ENCODE data around the gene CLBA1. TPM values are rescaled to one million over a fixed set of nuclear protein-coding genes. Genes with fewer than 3 reads are reported as not detected.
"Not testable (repeated sequence)": the region's sequence is repeated elsewhere in the genome, so short reads cannot be mapped to it uniquely, and the experiment has no call there.

Gene CLBA1
- total and polyA plus RNA-seq, 11 donors: 0.76 to 3.7 (median 2.6) TPM

DNA sequence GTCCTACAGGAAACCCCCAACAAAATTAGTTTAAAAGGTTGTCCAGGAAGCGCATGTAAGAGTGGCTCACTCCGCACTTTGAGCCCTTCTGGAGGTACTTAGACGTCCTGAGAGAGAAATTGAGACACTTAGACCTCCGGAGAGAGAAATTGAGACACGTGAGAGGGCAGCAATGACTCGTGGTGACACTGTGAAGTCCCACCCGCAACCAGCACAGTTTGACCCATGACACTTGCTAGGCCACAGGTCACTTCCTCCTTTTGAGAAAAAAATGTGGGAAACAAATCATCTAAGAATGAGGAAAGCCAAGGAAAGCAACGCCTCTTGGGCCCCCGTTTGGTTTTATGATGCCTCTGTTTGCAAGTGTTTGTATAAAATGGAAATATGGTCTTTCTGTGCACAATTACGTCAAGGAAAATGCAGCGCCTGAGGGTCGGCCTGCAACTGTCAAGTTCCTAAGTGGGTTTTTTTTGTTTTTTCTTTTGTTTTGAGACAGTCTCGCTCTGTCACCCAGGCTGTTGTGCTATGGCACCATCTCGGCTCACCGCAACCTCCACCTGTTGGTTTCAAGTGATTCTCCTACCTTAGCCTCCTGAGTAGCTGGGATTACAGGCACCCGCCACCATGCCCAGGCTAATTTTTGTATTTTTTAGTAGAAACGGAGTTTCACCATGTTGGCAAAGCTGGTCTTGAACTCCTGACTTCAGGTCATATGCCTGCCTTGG is 48.9 kb downstream of the CLBA1 start:
- H3K27me3 ChIP-seq: peaks cover 0 to 10% (median 0%) of the 10 kb centered on the region in 9 donors
- DNase-seq: no peak

DNA sequence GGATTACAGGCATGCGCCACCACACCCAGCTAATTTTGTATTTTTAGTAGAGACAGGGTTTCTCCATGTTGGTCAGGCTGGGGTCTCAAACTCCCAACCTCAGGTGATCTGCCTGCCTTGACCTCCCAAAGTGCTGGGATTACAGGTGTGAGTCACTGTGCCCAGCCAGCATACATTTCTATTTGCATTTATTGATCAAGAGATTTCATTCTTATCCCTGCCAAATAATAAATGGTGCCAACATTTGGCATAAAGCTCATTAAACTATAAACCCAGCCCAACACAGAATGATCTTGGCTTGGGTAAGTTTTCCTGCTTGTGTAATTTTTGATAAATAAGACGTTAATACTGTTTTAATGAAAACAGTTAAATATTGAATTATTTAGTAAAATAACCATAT is 50.0 kb downstream of the CLBA1 start:
- H3K27me3 ChIP-seq; ATAC-seq; H3K9me3 ChIP-seq; H3K36me3 ChIP-seq; H3K4me3 ChIP-seq; intact Hi-C loops (cut with DNase I); DNase-seq; H3K4me1 ChIP-seq; H3K27ac ChIP-seq: not testable (repeated sequence)
- WGBS, 4 donors: 81 to 93% (median 91%) methylated on average over 2 of the region's 2 CpGs

More for the DNA sequence above, 48.9 kb downstream of the CLBA1 start:
- peak overlapping the region in 1 of 12 donors; percentile 67 for H3K27ac ChIP-seq
- ATAC-seq: no peak
- no peaks in the 10 kb centered on the region for H3K36me3 ChIP-seq
- WGBS, 4 donors: 80 to 83% (median 82%) methylated on average over 17 of the region's 17 CpGs
- peaks cover 0 to 8% (median 0%) of the 10 kb centered on the region in 12 donors for H3K4me1 ChIP-seq
- H3K9me3 ChIP-seq: no peaks in the 10 kb centered on the region
- no peak for TF ChIP-seq POLR2A (IDR thresholded peaks at IDR 0.05)
- TF ChIP-seq, protein P1, sequence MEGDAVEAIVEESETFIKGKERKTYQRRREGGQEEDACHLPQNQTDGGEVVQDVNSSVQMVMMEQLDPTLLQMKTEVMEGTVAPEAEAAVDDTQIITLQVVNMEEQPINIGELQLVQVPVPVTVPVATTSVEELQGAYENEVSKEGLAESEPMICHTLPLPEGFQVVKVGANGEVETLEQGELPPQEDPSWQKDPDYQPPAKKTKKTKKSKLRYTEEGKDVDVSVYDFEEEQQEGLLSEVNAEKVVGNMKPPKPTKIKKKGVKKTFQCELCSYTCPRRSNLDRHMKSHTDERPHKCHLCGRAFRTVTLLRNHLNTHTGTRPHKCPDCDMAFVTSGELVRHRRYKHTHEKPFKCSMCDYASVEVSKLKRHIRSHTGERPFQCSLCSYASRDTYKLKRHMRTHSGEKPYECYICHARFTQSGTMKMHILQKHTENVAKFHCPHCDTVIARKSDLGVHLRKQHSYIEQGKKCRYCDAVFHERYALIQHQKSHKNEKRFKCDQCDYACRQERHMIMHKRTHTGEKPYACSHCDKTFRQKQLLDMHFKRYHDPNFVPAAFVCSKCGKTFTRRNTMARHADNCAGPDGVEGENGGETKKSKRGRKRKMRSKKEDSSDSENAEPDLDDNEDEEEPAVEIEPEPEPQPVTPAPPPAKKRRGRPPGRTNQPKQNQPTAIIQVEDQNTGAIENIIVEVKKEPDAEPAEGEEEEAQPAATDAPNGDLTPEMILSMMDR (IDR thresholded peaks at IDR 0.05): no peak
- H3K4me3 ChIP-seq: no peak overlapping the region
- intact Hi-C loops (cut with DNase I): no loop called here

DNA sequence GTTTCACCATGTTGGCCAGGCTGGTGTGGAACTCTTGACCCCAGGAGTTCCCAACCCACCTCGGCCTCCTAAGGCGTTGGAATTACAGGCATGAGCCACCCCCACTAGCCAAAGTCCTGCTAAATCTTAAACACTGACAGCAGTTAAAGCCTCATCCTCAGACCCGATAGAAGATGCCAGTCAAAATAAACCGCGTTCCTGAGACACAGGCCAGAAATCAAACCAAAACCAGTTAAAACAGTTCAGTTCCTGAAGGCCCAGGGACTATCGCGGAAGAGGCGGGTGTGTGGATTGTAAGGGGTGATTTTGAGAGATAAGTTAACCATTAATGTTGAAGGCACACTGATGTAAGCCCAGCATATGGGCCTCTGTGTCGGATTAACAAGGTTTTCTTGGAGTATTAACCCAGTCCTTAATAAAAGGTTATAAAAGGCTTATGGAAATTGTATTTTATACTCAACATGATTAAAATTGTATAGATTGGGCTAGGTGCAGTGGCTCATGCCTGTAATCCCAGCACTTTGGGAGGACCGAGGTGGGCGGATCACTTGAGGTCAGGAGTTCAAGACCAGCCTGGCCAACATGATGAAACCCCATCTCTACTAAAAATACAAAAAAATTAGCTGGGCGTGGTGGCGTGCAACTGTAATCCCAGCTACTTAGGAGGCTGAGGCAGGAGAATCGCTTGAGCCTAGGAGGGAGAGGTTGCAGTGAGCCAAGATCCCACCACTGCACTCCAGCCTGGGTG is 54.0 kb downstream of the CLBA1 start:
- TF ChIP-seq, protein P1 (IDR thresholded peaks at IDR 0.05): no peak
- ATAC-seq: no peak
- 64 to 80% (median 75%) methylated on average over 11 to 14 of the region's 14 CpGs for WGBS, 4 donors
- no peaks in the 10 kb centered on the region for H3K36me3 ChIP-seq
- H3K4me1 ChIP-seq: no peaks in the 10 kb centered on the region
- intact Hi-C loops (cut with DNase I): loop anchor here in 5 of 10 donors (5.0 to 10.0 kb wide), 4 partner anchors 62 to 275 kb away; partner anchors contain the start of gene AHNAK2 (in 1 of the 5)
- no peak overlapping the region for H3K4me3 ChIP-seq
- no peak overlapping the region for H3K27ac ChIP-seq
- no peak for DNase-seq
- peaks cover 0 to 4% (median 0%) of the 10 kb centered on the region in 9 donors for H3K27me3 ChIP-seq
- H3K9me3 ChIP-seq: no peaks in the 10 kb centered on the region

DNA sequence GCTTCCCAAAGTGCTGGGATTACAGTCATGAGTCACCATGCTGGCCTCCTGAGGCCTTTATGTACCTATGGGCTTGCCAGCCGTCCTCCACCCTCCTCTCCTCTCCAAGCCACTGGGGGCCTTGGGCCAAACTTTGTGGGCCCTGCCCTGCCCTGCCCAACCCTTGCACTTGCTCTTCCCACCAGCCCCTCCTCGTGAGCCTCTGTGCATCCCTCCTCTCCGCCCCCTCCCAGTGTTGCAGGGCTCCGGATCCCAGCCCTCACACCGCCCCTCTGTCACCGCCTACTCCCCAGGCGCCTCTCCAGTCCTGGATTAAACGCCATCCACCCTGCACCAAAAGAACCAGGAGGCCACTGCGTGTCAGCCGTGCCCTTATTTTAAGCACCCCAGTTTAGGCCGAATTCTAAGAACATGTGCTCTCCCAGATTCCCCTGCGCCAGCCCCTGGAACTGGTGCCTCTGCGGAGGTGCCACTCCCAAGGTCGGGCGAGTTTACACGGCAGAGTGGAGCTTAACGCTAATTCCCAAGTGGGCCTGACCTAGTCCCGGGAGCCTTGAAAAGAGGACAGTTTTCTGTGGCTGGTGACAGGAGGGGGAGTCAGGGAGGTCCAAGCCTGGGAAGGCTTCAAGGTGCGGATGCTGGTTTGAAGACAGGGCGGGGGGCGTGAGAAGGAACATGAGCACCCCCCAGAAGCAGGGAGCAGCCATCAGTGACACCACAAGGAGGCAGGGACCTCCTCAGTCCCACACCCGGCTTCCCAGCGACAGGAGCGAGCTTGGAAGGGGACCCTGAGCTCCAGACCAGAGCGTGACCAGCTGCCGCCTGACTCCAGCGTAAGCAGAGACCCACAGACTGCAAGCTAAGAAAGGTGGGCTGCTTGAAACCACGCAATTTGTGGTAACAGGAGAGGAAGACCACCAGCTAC is 56.5 kb downstream of the CLBA1 start:
- H3K27ac ChIP-seq: no peak overlapping the region

More for the DNA sequence above, 56.5 kb downstream of the CLBA1 start:
- 75 to 85% (median 80%) methylated on average over 27 to 28 of the region's 28 CpGs for WGBS, 4 donors
- TF ChIP-seq POLR2A (IDR thresholded peaks at IDR 0.05): no peak
- TF ChIP-seq, protein P1 (IDR thresholded peaks at IDR 0.05): no peak
- ATAC-seq: no peak
- H3K4me1 ChIP-seq: peaks cover 0 to 12% (median 0%) of the 10 kb centered on the region in 12 donors
- no peak overlapping the region for H3K4me3 ChIP-seq
- DNase-seq: no peak
- H3K36me3 ChIP-seq: no peaks in the 10 kb centered on the region
- H3K9me3 ChIP-seq: no peaks in the 10 kb centered on the region
- H3K27me3 ChIP-seq: peaks cover 0 to 6% (median 0%) of the 10 kb centered on the region in 9 donors
- intact Hi-C loops (cut with DNase I): loop anchor here in 6 of 10 donors (2.0 to 10.0 kb wide), 5 partner anchors 65 to 277 kb away; partner anchors contain the start of gene AHNAK2 (in 1 of the 6)

Data from heart left ventricle (tissue), 16 donors.